ENCODE measurements around the gene PRAF2.

DNA sequence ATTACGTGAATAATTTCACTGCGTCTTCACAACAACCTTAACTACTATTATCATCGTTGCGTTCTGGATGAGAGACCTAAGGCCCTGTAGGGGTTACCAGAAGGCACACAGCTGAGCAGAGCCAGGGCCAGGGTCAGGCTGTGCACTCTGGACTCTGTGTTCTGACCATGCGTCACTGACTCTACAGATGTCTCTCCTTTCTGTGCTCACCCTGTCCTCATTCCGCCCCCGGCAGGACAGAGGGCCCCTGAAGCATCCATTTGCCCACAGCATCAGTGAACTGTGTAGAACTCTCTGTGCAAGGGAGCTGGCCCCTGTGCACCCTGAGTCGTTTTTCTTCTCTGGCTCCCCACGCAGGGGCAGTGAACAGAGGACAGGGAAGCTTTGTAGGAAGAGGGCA, 28.4 kb upstream of the PRAF2 start:
- no peak for TF ChIP-seq POLR2A (IDR thresholded peaks at IDR 0.05)
- TF ChIP-seq, protein P1, sequence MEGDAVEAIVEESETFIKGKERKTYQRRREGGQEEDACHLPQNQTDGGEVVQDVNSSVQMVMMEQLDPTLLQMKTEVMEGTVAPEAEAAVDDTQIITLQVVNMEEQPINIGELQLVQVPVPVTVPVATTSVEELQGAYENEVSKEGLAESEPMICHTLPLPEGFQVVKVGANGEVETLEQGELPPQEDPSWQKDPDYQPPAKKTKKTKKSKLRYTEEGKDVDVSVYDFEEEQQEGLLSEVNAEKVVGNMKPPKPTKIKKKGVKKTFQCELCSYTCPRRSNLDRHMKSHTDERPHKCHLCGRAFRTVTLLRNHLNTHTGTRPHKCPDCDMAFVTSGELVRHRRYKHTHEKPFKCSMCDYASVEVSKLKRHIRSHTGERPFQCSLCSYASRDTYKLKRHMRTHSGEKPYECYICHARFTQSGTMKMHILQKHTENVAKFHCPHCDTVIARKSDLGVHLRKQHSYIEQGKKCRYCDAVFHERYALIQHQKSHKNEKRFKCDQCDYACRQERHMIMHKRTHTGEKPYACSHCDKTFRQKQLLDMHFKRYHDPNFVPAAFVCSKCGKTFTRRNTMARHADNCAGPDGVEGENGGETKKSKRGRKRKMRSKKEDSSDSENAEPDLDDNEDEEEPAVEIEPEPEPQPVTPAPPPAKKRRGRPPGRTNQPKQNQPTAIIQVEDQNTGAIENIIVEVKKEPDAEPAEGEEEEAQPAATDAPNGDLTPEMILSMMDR (IDR thresholded peaks at IDR 0.05) = no peak
- TF ChIP-seq POLR2AphosphoS5 (IDR thresholded peaks at IDR 0.05) = no peak

All from stomach (tissue), 4 donors.